NCI-H82 treated with DMSO at 0.1 percent for 48 hours (cell line): ENCODE measurements around the gene USP7.
"Not testable (repeated sequence)": the region's sequence is repeated elsewhere in the genome, so short reads cannot be mapped to it uniquely, and the experiment has no call there.

Experiments
- DNase-seq: peaks from one replicate; lab custom pipeline; 2025; ENCODE audit not compliant: unreplicated experiment; lab: John Stamatoyannopoulos, UW

The USP7 gene

GRCh38 chr16:8928467-8928957 is 35.2 kb downstream of the USP7 start:
- DNase-seq = no peak

GRCh38 chr16:8926827-8927226 is 36.9 kb downstream of the USP7 start:
- no peak for DNase-seq

GRCh38 chr16:8925455-8925854 is 38.3 kb downstream of the USP7 start:
- DNase-seq = no peak

- no peak for DNase-seq
Measured at GRCh38 chr16:8924214-8924613, 39.5 kb downstream of the USP7 start.

GRCh38 chr16:8923199-8923598 is 40.5 kb downstream of the USP7 start:
- DNase-seq = no peak

- no peak for DNase-seq
Measured at GRCh38 chr16:8921347-8921984, 42.2 kb downstream of the USP7 start.

GRCh38 chr16:8920645-8921346 is 42.9 kb downstream of the USP7 start:
- DNase-seq = no peak

- no peak for DNase-seq
Measured at GRCh38 chr16:8919934-8920462, 43.7 kb downstream of the USP7 start.

- DNase-seq = no peak
Measured at GRCh38 chr16:8919089-8919933, 44.4 kb downstream of the USP7 start.

GRCh38 chr16:8917336-8917735 is 46.4 kb downstream of the USP7 start:
- not testable (repeated sequence) for DNase-seq

GRCh38 chr16:8916541-8917225 is 47.0 kb downstream of the USP7 start:
- DNase-seq = no peak

- no peak for DNase-seq
Measured at GRCh38 chr16:8915722-8916301, 47.9 kb downstream of the USP7 start.

- no peak for DNase-seq
Measured at GRCh38 chr16:8914098-8914497, 49.6 kb downstream of the USP7 start.

- no peak for DNase-seq
Measured at GRCh38 chr16:8912793-8913192, 50.9 kb downstream of the USP7 start.

GRCh38 chr16:8910811-8911210 is 52.9 kb downstream of the USP7 start:
- DNase-seq = no peak

- no peak for DNase-seq
Measured at GRCh38 chr16:8908810-8909468, 54.8 kb downstream of the USP7 start.

- DNase-seq = no peak
Measured at GRCh38 chr16:8907096-8907495, 56.6 kb downstream of the USP7 start.

GRCh38 chr16:8905795-8906591 is 57.7 kb downstream of the USP7 start:
- no peak for DNase-seq

GRCh38 chr16:8905168-8905762 is 58.4 kb downstream of the USP7 start:
- DNase-seq = peak; percentile 5
